ENCODE data around the gene CSNK2A1. TPM values are rescaled to one million over a fixed set of nuclear protein-coding genes. Genes with fewer than 3 reads are reported as not detected.

Gene CSNK2A1
- total and polyA plus RNA-seq, 2 experiments from 2014 or later: 85.1 to 244 TPM

DNA sequence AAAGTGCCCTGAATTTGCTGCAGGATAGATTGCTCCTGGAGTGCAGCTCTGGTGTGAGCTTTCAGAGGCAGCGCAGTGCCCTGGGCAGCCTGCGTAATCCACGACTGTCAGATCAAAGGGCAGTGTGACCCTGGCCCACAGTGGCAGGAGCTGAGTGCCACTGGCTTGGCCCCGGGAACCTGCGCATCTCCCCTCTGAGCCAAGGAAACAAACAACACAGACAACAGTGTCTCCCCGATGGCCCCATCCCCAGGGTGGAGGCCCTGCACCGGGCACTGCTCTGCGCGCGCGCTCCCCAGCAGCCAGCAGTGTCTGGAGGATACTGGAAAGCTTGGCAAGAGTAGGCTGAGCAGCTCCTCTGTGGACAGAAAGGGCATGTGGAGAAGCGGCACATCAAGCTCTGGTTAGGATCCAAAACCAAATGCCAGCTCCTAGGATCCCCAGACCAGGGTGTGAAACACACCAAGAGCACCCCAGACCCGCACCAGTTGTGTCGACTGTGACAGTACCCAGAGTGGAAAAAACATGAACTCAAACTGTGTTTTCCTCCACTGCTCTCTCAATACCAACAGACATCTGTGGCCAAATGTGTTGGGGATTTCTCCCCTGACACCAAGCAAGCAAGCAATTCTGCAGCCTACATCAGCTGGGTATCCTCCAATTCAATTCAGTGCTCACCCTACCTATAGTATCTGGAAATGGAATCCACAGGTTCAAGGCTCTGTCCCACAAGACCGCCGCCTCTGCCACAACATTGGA lies 108.8 kb downstream of the CSNK2A1 start:
- Histone ChIP-seq H3K9me2 (ENCODE audit: insufficient read depth) (no peaks in the 10 kb centered on the region), H2AFZ (no peak overlapping the region), H3K4me1 (ENCODE audit: insufficient read depth) (peaks cover 9% of the 10 kb centered on the region), H3K36me3 (ENCODE audit: insufficient read depth) (peaks cover 10% of the 10 kb centered on the region; the same call in 1 of the 2 replicates), H3K79me2 (replicated peaks; ENCODE audit: insufficient read depth) (no peaks in the 10 kb centered on the region), H3F3A (replicated peaks; ENCODE audit: low read depth) (peaks cover 10% of the 10 kb centered on the region), H3K27me3 (ENCODE audit: insufficient read depth) (peaks cover 30% of the 10 kb centered on the region), H3K4me2 (peak overlapping the region; percentile 22), H3K27ac (ENCODE audit: low read depth) (no peak overlapping the region), H3K4me3 (peak overlapping the region; percentile 2; the same call in 1 of the 2 replicates), H4K20me1 (replicated peaks; ENCODE audit: insufficient read depth) (peaks cover 34% of the 10 kb centered on the region)
- DNase-seq (ENCODE audit: low spot score): no peak
- peak; percentile 58 for ATAC-seq
- Mint-ChIP-seq H3K27me3 (ENCODE audit: insufficient read depth, low read depth, poor library complexity) (peaks cover 34% of the 10 kb centered on the region), H3K4me3 (peak overlapping the region; percentile 59), H3K27ac (no peak overlapping the region), H3K9me3 (no peaks in the 10 kb centered on the region), H3K36me3 (ENCODE audit: low read depth) (peaks cover 59% of the 10 kb centered on the region), H3K4me1 (peaks cover 22% of the 10 kb centered on the region)
- TF ChIP-seq, protein P1, sequence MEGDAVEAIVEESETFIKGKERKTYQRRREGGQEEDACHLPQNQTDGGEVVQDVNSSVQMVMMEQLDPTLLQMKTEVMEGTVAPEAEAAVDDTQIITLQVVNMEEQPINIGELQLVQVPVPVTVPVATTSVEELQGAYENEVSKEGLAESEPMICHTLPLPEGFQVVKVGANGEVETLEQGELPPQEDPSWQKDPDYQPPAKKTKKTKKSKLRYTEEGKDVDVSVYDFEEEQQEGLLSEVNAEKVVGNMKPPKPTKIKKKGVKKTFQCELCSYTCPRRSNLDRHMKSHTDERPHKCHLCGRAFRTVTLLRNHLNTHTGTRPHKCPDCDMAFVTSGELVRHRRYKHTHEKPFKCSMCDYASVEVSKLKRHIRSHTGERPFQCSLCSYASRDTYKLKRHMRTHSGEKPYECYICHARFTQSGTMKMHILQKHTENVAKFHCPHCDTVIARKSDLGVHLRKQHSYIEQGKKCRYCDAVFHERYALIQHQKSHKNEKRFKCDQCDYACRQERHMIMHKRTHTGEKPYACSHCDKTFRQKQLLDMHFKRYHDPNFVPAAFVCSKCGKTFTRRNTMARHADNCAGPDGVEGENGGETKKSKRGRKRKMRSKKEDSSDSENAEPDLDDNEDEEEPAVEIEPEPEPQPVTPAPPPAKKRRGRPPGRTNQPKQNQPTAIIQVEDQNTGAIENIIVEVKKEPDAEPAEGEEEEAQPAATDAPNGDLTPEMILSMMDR (conservative IDR thresholded peaks at IDR 0.05; ENCODE audit: low read depth in 2 of 2): no peak
- no peak for TF ChIP-seq EZH2phosphoT487 (IDR thresholded peaks at IDR 0.05; ENCODE audit: unreplicated experiment)
- TF ChIP-seq, protein P2, sequence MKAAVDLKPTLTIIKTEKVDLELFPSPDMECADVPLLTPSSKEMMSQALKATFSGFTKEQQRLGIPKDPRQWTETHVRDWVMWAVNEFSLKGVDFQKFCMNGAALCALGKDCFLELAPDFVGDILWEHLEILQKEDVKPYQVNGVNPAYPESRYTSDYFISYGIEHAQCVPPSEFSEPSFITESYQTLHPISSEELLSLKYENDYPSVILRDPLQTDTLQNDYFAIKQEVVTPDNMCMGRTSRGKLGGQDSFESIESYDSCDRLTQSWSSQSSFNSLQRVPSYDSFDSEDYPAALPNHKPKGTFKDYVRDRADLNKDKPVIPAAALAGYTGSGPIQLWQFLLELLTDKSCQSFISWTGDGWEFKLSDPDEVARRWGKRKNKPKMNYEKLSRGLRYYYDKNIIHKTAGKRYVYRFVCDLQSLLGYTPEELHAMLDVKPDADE (IDR thresholded peaks at IDR 0.05): no peak
- no peak for TF ChIP-seq ZNF331 (CRISPR knock-in tag; IDR thresholded peaks at IDR 0.05; ENCODE audit: low read depth)
- TF ChIP-seq STAT1 (IDR thresholded peaks at IDR 0.05; ENCODE audit: unreplicated experiment): no peak
- TF ChIP-seq, protein P3, sequence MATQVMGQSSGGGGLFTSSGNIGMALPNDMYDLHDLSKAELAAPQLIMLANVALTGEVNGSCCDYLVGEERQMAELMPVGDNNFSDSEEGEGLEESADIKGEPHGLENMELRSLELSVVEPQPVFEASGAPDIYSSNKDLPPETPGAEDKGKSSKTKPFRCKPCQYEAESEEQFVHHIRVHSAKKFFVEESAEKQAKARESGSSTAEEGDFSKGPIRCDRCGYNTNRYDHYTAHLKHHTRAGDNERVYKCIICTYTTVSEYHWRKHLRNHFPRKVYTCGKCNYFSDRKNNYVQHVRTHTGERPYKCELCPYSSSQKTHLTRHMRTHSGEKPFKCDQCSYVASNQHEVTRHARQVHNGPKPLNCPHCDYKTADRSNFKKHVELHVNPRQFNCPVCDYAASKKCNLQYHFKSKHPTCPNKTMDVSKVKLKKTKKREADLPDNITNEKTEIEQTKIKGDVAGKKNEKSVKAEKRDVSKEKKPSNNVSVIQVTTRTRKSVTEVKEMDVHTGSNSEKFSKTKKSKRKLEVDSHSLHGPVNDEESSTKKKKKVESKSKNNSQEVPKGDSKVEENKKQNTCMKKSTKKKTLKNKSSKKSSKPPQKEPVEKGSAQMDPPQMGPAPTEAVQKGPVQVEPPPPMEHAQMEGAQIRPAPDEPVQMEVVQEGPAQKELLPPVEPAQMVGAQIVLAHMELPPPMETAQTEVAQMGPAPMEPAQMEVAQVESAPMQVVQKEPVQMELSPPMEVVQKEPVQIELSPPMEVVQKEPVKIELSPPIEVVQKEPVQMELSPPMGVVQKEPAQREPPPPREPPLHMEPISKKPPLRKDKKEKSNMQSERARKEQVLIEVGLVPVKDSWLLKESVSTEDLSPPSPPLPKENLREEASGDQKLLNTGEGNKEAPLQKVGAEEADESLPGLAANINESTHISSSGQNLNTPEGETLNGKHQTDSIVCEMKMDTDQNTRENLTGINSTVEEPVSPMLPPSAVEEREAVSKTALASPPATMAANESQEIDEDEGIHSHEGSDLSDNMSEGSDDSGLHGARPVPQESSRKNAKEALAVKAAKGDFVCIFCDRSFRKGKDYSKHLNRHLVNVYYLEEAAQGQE (IDR thresholded peaks at IDR 0.05; ENCODE audit: unreplicated experiment): no peak
- no peak for TF ChIP-seq ZNF114 (CRISPR knock-in tag; IDR thresholded peaks at IDR 0.05)

DNA sequence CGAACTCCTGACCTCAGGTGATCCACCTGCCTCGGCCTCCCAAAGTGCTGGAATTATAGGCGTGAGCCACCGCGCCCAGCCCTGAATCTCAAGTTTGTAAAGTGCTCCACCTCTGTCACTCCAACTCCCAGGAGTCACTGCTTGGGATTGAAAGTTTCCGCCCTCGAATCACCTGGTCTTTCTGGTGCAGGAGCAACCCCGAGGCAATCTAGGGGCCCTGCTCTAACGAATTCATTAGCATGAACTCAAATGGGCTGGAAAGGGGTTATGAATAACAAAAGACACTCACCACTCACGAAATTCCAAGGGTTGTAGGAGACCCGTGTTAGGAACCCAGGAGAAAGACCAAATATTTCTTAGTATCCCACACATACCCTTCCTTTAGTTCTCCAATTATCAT lies 109.4 kb downstream of the CSNK2A1 start:
- Histone ChIP-seq H3K27me3 (ENCODE audit: insufficient read depth) (peaks cover 30% of the 10 kb centered on the region), H2AFZ (no peak overlapping the region), H3K79me2 (replicated peaks; ENCODE audit: insufficient read depth) (no peaks in the 10 kb centered on the region), H3F3A (replicated peaks; ENCODE audit: low read depth) (peaks cover 10% of the 10 kb centered on the region), H4K20me1 (replicated peaks; ENCODE audit: insufficient read depth) (peaks cover 34% of the 10 kb centered on the region), H3K4me3 (no peak overlapping the region), H3K36me3 (ENCODE audit: insufficient read depth) (peaks cover 10% of the 10 kb centered on the region; the same call in 1 of the 2 replicates), H3K4me1 (ENCODE audit: insufficient read depth) (peaks cover 9% of the 10 kb centered on the region), H3K9me2 (ENCODE audit: insufficient read depth) (no peaks in the 10 kb centered on the region), H3K27ac (ENCODE audit: low read depth) (no peak overlapping the region), H3K4me2 (peak overlapping the region; percentile 22)
- Mint-ChIP-seq H3K4me3 (peak overlapping the region; percentile 59), H3K36me3 (ENCODE audit: low read depth) (peaks cover 55% of the 10 kb centered on the region), H3K9me3 (no peaks in the 10 kb centered on the region), H3K4me1 (peaks cover 22% of the 10 kb centered on the region), H3K27me3 (ENCODE audit: insufficient read depth, low read depth, poor library complexity) (peaks cover 34% of the 10 kb centered on the region), H3K27ac (no peak overlapping the region)
- DNase-seq (ENCODE audit: low spot score) (peak; percentile 97), ATAC-seq (peak; percentile 81)
- no peak for TF ChIP-seq JUNB (IDR thresholded peaks at IDR 0.05; ENCODE audit: unreplicated experiment)
- TF ChIP-seq ZNF114 (CRISPR knock-in tag; IDR thresholded peaks at IDR 0.05): no peak
- peak; percentile 69 for TF ChIP-seq POLR2AphosphoS5 (IDR thresholded peaks at IDR 0.05; ENCODE audit: low read depth)
